IMR-90 (cell line): Measurements from ENCODE around the gene ADGRL1. TPM values are rescaled to one million over a fixed set of nuclear protein-coding genes. Genes with fewer than 3 reads are reported as not detected.
"Not testable (repeated sequence)": the region's sequence is repeated elsewhere in the genome, so short reads cannot be mapped to it uniquely, and the experiment has no call there.

Experiments
- ATAC-seq: fragments of 200-7000 bp; cut with Tn5 transposase; 2 replicates; pipeline ENCODE4 v1.9.1; 2020; ENCODE audit warnings: low read depth, mild to moderate bottlenecking, moderate library complexity
- BruUV-seq: library from RNA; stranded (reverse); fragments of 400-500 nt; replicated peaks from 2 replicates; lab custom pipeline; 2021; lab: Mats Ljungman, UMichigan
- CTCF ChIA-PET: fragments of 300-600 bp; formaldehyde crosslinking; extraction: SDS; loops from one replicate; lab custom pipeline; 2021; ENCODE audit warnings: antibody characterized with exemption; lab: Yijun Ruan, JAX
- POLR2A ChIA-PET: fragments of 300-600 bp; sonication (Branson Sonifier 250); formaldehyde crosslinking; loops from one replicate; lab custom pipeline; 2022; ENCODE audit warnings: antibody characterized with exemption; ENCODE audit not compliant: unreplicated experiment; lab: Charles Lee
- DNase-seq: peaks from one replicate; pipeline ENCODE4 v3.0.0; 2013
- H2AFZ ChIP-seq: replicated peaks from 2 replicates; pipeline ENCODE3; 2013; ENCODE audit warnings: low read length, mild to moderate bottlenecking; ENCODE audit not compliant: poor library complexity
- H2AK5ac ChIP-seq: 2 replicates; pipeline ENCODE4 v1.6.1; 2013; ENCODE audit warnings: low read depth, low read length, inconsistent platforms
- H2AK9ac ChIP-seq: replicated peaks from 2 replicates; pipeline ENCODE3; 2013; ENCODE audit warnings: mild to moderate bottlenecking, low read depth, low read length, moderate library complexity; ENCODE audit not compliant: poor library complexity
- H2BK120ac ChIP-seq: 2 replicates; pipeline ENCODE4 v1.6.1; 2013; ENCODE audit warnings: low read depth, low read length, inconsistent platforms
- H2BK15ac ChIP-seq: 3 replicates; pipeline ENCODE4 v1.6.1; 2013; ENCODE audit warnings: low read depth, low read length, inconsistent platforms
- H2BK20ac ChIP-seq: 2 replicates; pipeline ENCODE4 v1.6.1; 2013; ENCODE audit warnings: low read depth, mild to moderate bottlenecking, inconsistent platforms, low read length, moderate library complexity
- H2BK5ac ChIP-seq: 2 replicates; pipeline ENCODE4 v1.6.1; 2013; ENCODE audit warnings: mild to moderate bottlenecking, low read depth, low read length, inconsistent platforms; ENCODE audit not compliant: poor library complexity, severe bottlenecking
- H3K14ac ChIP-seq: replicated peaks from 2 replicates; pipeline ENCODE4 v1.6.1; 2013; ENCODE audit warnings: low read depth, low read length, inconsistent platforms
- H3K18ac ChIP-seq: 2 replicates; pipeline ENCODE4 v1.6.1; 2013; ENCODE audit warnings: low read depth, low read length, control low read depth
- H3K23ac ChIP-seq: 2 replicates; pipeline ENCODE4 v1.6.1; 2013; ENCODE audit warnings: low read depth, low read length, inconsistent platforms
- H3K27ac ChIP-seq: 2 replicates; pipeline ENCODE4 v1.5.1; 2013; ENCODE audit warnings: mild to moderate bottlenecking, control low read depth, low read length; ENCODE audit not compliant: insufficient read depth
- H3K27me3 ChIP-seq: 2 replicates; pipeline ENCODE4 v1.6.1; 2013; ENCODE audit warnings: low read length; ENCODE audit not compliant: control insufficient read depth, insufficient read depth
- H3K36me3 ChIP-seq: 2 replicates; pipeline ENCODE4 v1.6.1; 2013; ENCODE audit warnings: low read length, mixed read lengths; ENCODE audit not compliant: control insufficient read depth, insufficient read depth
- H3K4ac ChIP-seq: 2 replicates; pipeline ENCODE4 v1.6.1; 2013; ENCODE audit warnings: low read depth, low read length, inconsistent platforms
- H3K4me1 ChIP-seq: 2 replicates; pipeline ENCODE4 v1.6.1; 2013; ENCODE audit warnings: low read length, mixed read lengths; ENCODE audit not compliant: control insufficient read depth, insufficient read depth
- H3K4me2 ChIP-seq: 2 replicates; pipeline ENCODE4 v1.6.1; 2013; ENCODE audit warnings: low read depth, mild to moderate bottlenecking, control low read depth, low read length, moderate library complexity
- H3K4me3 ChIP-seq: 2 replicates; pipeline ENCODE4 v1.5.1; 2013; ENCODE audit warnings: low read depth, mild to moderate bottlenecking, control low read depth, low read length, moderate library complexity; ENCODE audit not compliant: insufficient read depth
- H3K56ac ChIP-seq: 2 replicates; pipeline ENCODE4 v1.6.1; 2013; ENCODE audit warnings: low read length, inconsistent platforms; ENCODE audit not compliant: insufficient read depth; ENCODE audit errors: extremely low read depth
- H3K79me1 ChIP-seq, 2 experiments: 2 replicates each; pipeline ENCODE4 v1.6.1; 2013; ENCODE audit warnings: low read length in 2 of 2, inconsistent platforms in 1 of 2, low read depth in 1 of 2
- H3K9ac ChIP-seq: 2 replicates; pipeline ENCODE4 v1.6.1; 2013; ENCODE audit warnings: low read depth, low read length, control low read depth
- H3K9me1 ChIP-seq: 2 replicates; pipeline ENCODE4 v1.6.1; 2013; ENCODE audit warnings: low read length, inconsistent platforms; ENCODE audit not compliant: insufficient read depth
- H3K9me3 ChIP-seq: 2 replicates; pipeline ENCODE4 v1.6.1; 2013; ENCODE audit warnings: low read length; ENCODE audit not compliant: control insufficient read depth, insufficient read depth
- H4K20me1 ChIP-seq: 2 replicates; pipeline ENCODE4 v1.6.1; 2013; ENCODE audit warnings: low read length, inconsistent platforms; ENCODE audit not compliant: insufficient read depth
- H4K5ac ChIP-seq: 2 replicates; pipeline ENCODE4 v1.6.1; 2013; ENCODE audit warnings: mild to moderate bottlenecking, low read depth, low read length, control low read depth
- H4K8ac ChIP-seq, 2 experiments: 2 replicates each; pipeline ENCODE4 v1.6.1; 2013; ENCODE audit warnings: low read depth in 2 of 2, low read length in 2 of 2, control low read depth in 1 of 2, inconsistent platforms in 1 of 2
- H4K91ac ChIP-seq: 2 replicates; pipeline ENCODE4 v1.6.1; 2013; ENCODE audit warnings: low read depth, low read length, inconsistent platforms; ENCODE audit not compliant: insufficient read depth
- BHLHE40 ChIP-seq: fragments of 150-350 bp; IDR thresholded peaks from 2 replicates; pipeline ENCODE4 v1.6.1; 2016; ENCODE audit warnings: mild to moderate bottlenecking, low read depth, low read length
- WGBS, 2 experiments: methylation state at CpG; one replicate each; pipeline versions ENCODE4 v1.1.5 to v1.1.7; 2013; ENCODE audit warnings: missing lambda C conversion rate in 2 of 2; ENCODE audit not compliant: insufficient read length in 1 of 2; ENCODE audit errors: extremely low coverage in 2 of 2; 5-methylcytosine and 5-hydroxymethylcytosine counted together
- dilution Hi-C: fragments of 300-500 bp; cut with HindIII; formaldehyde crosslinking; loops from one replicate; pipeline ENCODE4 v1.14.3; 2018; ENCODE audit warnings: low sequenced_read_pairs; ENCODE audit not compliant: unreplicated experiment
- in situ Hi-C: fragments of 300-500 bp; cut with MboI; formaldehyde crosslinking; loops from 3 replicates; pipeline ENCODE4 v1.14.3; 2019; ENCODE audit warnings: low sequenced_read_pairs, inconsistent platforms, mixed read lengths
- intact Hi-C: fragments of 100-400 bp; cut with micrococcal nuclease; formaldehyde crosslinking; loops from 2 replicates; pipeline ENCODE4 v1.10.0; 2022
- polyA plus RNA-seq, 3 experiments: library from polyadenylated mRNA; depleted of rRNA; stranded (reverse); fragments of >200 nt; gene quantifications; 2 replicates each; pipeline ENCODE4 v1.2.3, GENCODE V29; 2012; ENCODE audit warnings: low replicate concordance in 1 of 3
- total RNA-seq: library from RNA; depleted of rRNA; stranded (reverse); fragments of >200 nt; gene quantifications from 2 replicates; pipeline ENCODE4 v1.2.3, GENCODE V29; 2012

Gene ADGRL1
- total and polyA plus RNA-seq, 2 of the 4 experiments (the other 2 are of a cell fraction) = 0.72 to 2.2 TPM

DNA sequence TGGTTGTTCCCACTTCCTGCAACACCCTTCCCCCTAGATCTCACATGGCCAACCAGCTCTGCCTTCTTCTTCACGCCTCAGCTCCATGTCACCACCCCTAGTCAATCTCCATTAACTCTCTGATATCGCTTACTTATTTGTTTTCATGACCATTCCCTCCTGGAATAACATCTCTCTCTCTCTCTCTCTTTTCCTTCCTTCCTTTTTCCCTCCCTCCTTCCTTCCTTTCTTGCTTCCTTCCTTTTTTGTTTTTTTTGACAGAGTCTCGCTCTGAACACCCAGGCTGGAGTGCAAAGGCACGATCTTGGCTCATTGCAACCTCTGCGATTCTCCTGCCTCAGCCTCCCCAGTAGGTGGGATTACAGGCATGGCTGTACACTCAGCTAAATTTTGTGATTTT lies 44.9 kb upstream of the ADGRL1 start:
- in situ Hi-C loops = no loop called here
- no peak for ATAC-seq
- POLR2A ChIA-PET = no interaction called here

DNA sequence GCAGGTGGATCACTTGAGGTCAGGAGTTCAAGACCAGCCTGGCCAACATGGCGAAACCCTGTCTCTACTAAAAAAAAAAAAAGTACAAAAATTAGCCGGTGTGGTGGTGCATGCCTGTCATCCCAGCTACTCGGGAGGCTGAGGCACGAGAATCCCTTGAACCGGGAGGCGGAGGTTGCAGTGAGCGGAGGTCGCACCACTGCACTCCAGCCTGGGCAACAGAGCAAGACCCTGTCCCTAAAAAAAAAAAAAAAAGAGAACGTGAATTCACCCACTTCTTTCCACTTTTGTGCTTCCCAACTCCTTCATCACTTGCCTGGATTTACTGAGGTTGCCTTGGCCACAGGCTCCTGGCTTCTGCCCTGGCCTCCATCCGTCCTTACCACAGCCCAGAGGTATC lies 44.3 kb upstream of the ADGRL1 start:
- H3K4me2 ChIP-seq, H4K91ac ChIP-seq, H4K8ac ChIP-seq, H2BK15ac ChIP-seq, H2AK5ac ChIP-seq, H3K79me1 ChIP-seq, BruUV-seq, H2AK9ac ChIP-seq, in situ Hi-C loops, H3K14ac ChIP-seq, H3K9ac ChIP-seq, dilution Hi-C loops, H4K5ac ChIP-seq, H2BK5ac ChIP-seq, H2AFZ ChIP-seq, H2BK120ac ChIP-seq, H4K20me1 ChIP-seq, H3K4me3 ChIP-seq, H3K23ac ChIP-seq, H3K18ac ChIP-seq, H3K56ac ChIP-seq, H3K36me3 ChIP-seq, H3K9me3 ChIP-seq, DNase-seq, ATAC-seq, H3K27ac ChIP-seq, H3K4me1 ChIP-seq, H3K9me1 ChIP-seq, intact Hi-C loops, H2BK20ac ChIP-seq, POLR2A ChIA-PET, H3K4ac ChIP-seq: not testable (repeated sequence)
- CTCF ChIA-PET = interaction anchor here (0.6 kb wide), 1 partner anchor 20 kb away, joined by 3 read pairs; no protein-coding TSS in a partner anchor
- 100% methylated on average over 1 of the region's 10 CpGs; no CpG with 5 or more reads in 1 of the 2 experiments for WGBS, 2 experiments
- peaks cover 32% of the 10 kb centered on the region for H3K27me3 ChIP-seq

More for the DNA sequence above, 44.9 kb upstream of the ADGRL1 start:
- no peak overlapping the region for H3K4ac ChIP-seq
- H2AK9ac ChIP-seq = no peak overlapping the region
- H4K20me1 ChIP-seq = no peaks in the 10 kb centered on the region
- no peak overlapping the region for H4K5ac ChIP-seq
- WGBS, 2 experiments = 61% methylated on average over 2 of the region's 5 CpGs; no CpG with 5 or more reads in 1 of the 2 experiments
- no peak for DNase-seq
- no peak overlapping the region for H3K14ac ChIP-seq
- dilution Hi-C loops = no loop called here
- H3K4me1 ChIP-seq = peaks cover 2% of the 10 kb centered on the region; the same call in 1 of the 2 replicates
- H2BK120ac ChIP-seq = no peak overlapping the region
- intact Hi-C loops = no loop called here
- no peak overlapping the region for H2BK5ac ChIP-seq
- no peak overlapping the region for H3K4me3 ChIP-seq
- no peak overlapping the region for H3K56ac ChIP-seq
- H4K8ac ChIP-seq = no peak overlapping the region
- H4K91ac ChIP-seq = no peak overlapping the region
- H3K27ac ChIP-seq = no peak overlapping the region
- H2AFZ ChIP-seq = no peak overlapping the region
- no peak overlapping the region for H3K9ac ChIP-seq
- no peak overlapping the region for H2BK20ac ChIP-seq
- no peaks in the 10 kb centered on the region for H3K9me1 ChIP-seq
- H3K23ac ChIP-seq = no peak overlapping the region
- CTCF ChIA-PET = no interaction called here
- BruUV-seq = no TSS peak
- TF ChIP-seq BHLHE40 = no peak
- H3K18ac ChIP-seq = no peak overlapping the region
- no peaks in the 10 kb centered on the region for H3K9me3 ChIP-seq
- H3K27me3 ChIP-seq = peaks cover 32% of the 10 kb centered on the region
- no peak overlapping the region for H2BK15ac ChIP-seq
- H3K4me2 ChIP-seq = no peak overlapping the region
- H2AK5ac ChIP-seq = no peak overlapping the region
- no peaks in the 10 kb centered on the region for H3K79me1 ChIP-seq
- no peaks in the 10 kb centered on the region for H3K36me3 ChIP-seq
